Measurements from ENCODE around the gene ALB. TPM values are rescaled to one million over a fixed set of nuclear protein-coding genes. Genes with fewer than 3 reads are reported as not detected.
"Not testable (repeated sequence)": the region's sequence is repeated elsewhere in the genome, so short reads cannot be mapped to it uniquely, and the experiment has no call there.

ALB gene
- not detected in 2 replicates for total RNA-seq

DNA sequence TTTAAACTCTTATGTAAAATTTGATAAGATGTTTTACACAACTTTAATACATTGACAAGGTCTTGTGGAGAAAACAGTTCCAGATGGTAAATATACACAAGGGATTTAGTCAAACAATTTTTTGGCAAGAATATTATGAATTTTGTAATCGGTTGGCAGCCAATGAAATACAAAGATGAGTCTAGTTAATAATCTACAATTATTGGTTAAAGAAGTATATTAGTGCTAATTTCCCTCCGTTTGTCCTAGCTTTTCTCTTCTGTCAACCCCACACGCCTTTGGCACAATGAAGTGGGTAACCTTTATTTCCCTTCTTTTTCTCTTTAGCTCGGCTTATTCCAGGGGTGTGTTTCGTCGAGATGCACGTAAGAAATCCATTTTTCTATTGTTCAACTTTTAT, at the start of gene ALB:
Gene ALB, plus strand, starts transcription at position 246 of the 400 bp plus-strand sequence. Its CDS starts 41 bp downstream, at position 287.
- Mint-ChIP-seq H3K36me3 (ENCODE audit: low read depth) (no peaks in the 10 kb centered on the region), H3K27ac (no peak within 1 kb of the TSS), H3K9me3 (no peaks in the 10 kb centered on the region), H3K27me3 (ENCODE audit: insufficient read depth) (no peaks in the 10 kb centered on the region), H3K4me3 (no peak within 1 kb of the TSS), H3K4me1 (ENCODE audit: low read depth) (no peaks in the 10 kb centered on the region)
- intact Hi-C loops (cut with micrococcal nuclease): no loop called here
- no peak for DNase-seq (ENCODE audit: low spot score)

DNA sequence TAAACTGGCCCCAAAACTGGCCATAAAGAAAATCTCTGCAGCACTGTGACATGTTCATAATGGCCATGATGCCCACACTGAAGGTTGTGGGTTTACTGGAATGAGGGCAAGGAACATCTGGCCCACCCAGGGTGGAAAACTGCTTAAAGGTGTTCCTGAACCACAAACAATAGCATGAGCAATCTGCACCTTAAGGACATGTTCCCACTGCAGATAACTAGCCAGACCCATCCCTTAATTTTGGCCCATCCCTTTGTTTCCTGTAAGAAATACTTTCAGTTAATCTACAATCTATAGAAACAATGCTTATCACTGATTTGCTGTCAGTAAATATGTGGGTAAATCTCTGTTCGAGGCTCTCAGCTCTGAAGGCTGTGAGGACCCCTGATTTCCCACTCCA, 46.9 kb upstream of the ALB start:
- H3K27me3 Mint-ChIP-seq (ENCODE audit: insufficient read depth); H3K4me1 Mint-ChIP-seq (ENCODE audit: low read depth); H3K27ac Mint-ChIP-seq; H3K4me3 Mint-ChIP-seq; DNase-seq (ENCODE audit: low spot score); intact Hi-C loops (cut with micrococcal nuclease); H3K36me3 Mint-ChIP-seq (ENCODE audit: low read depth): not testable (repeated sequence)
- H3K9me3 Mint-ChIP-seq: peaks cover 12% of the 10 kb centered on the region

DNA sequence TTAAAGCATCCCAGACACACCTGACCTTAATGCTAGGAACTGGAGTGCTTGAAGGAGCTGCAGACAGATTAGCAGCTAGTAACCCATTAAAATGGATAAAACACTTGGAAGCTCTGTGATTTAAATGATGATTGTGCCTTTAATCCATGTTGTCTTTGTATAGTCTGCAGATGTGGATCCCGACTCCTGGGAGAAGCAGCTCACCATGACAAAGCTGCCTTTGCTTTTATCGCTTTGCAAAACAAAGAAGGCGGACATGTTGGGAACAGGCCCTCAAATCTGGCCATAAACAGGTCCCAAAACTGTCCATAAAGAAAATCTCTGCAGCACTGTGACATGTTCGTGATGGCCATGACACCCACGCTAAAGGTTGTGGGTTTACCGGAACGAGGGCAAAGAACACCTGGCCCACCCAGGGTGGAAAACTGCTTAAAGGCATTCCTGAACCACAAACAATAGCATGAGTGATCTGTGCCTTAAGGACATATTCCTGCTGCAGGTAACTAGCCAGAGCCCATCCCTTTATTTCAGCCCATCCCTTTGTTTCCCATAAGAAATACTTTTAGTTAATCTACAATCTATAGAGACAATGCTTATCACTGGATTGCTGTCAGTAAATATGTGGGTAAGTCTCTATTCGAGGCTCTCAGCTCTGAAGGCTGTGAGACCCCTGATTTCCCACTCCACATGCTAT, 34.4 kb upstream of the ALB start:
- intact Hi-C loops (cut with micrococcal nuclease); H3K4me1 Mint-ChIP-seq (ENCODE audit: low read depth); H3K36me3 Mint-ChIP-seq (ENCODE audit: low read depth); H3K9me3 Mint-ChIP-seq; H3K4me3 Mint-ChIP-seq; DNase-seq (ENCODE audit: low spot score); H3K27ac Mint-ChIP-seq; H3K27me3 Mint-ChIP-seq (ENCODE audit: insufficient read depth): not testable (repeated sequence)

DNA sequence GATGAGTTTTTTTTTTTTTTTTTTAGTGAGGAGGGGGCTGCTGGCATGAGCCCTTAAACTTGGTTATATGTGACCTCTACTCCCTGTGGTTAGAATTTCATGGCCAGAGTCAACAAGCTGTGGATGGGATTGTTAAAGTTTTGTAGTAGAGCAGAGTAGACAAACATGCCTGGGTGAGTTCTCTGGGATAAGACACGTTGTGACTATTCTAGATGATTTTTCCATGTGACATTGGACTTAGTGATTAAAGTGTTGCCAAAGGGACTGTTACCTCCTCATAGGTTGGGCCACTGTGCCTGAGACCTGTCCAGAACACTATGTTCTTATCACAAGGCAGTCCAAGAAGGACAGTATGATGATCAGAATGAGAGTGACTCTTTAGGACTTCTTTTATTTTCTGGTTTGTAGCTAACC, 28.8 kb upstream of the ALB start:
- no peak for DNase-seq (ENCODE audit: low spot score)
- Mint-ChIP-seq H3K27ac (no peak overlapping the region), H3K27me3 (ENCODE audit: insufficient read depth) (peaks cover 7% of the 10 kb centered on the region), H3K4me1 (ENCODE audit: low read depth) (no peaks in the 10 kb centered on the region), H3K4me3 (no peak overlapping the region), H3K36me3 (ENCODE audit: low read depth) (no peaks in the 10 kb centered on the region), H3K9me3 (no peaks in the 10 kb centered on the region)
- intact Hi-C loops (cut with micrococcal nuclease): no loop called here

DNA sequence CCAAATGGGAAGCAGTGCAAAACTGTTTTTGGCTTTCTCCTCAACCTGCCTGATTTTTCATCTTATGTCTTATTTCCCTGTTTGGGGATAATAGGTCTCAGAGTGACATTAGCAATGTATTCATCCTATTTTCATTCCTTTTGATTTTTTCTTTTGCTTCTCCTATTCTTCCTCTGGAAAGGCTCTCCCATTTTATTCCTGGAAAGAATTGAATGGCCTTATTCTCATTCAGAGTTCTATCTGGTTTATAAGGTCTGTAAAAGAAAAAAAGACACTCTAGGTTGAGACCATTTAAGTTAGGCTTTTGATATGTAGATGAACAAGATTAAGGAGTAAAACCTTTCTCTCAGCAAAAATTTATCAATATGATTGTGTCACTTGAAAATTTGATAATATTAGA, 27.8 kb upstream of the ALB start:
- Mint-ChIP-seq H3K27ac (no peak overlapping the region), H3K4me3 (no peak overlapping the region)

DNA sequence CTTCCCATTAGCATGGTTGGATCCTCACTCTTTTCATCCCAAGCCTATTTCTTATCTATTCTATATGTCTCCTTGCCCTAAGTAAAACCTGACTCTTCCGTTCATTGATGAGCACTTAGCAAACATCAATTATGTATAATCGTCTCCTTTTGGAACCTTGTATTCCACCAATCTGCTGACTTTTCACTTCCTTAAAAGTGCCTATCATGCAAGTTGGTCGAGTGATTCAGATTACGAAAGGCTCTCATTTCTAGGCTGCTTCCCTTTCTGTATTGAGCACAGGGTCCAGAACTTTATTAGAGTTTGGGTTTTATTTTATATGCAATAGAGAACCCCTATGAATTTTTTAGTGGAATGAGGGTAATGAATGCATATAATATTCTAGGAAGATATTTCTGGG, 27.1 kb upstream of the ALB start:
- Mint-ChIP-seq H3K9me3 (no peaks in the 10 kb centered on the region), H3K27me3 (ENCODE audit: insufficient read depth) (peaks cover 5% of the 10 kb centered on the region), H3K36me3 (ENCODE audit: low read depth) (no peaks in the 10 kb centered on the region), H3K4me3 (no peak overlapping the region), H3K4me1 (ENCODE audit: low read depth) (no peaks in the 10 kb centered on the region), H3K27ac (no peak overlapping the region)
- intact Hi-C loops (cut with micrococcal nuclease): no loop called here
- DNase-seq (ENCODE audit: low spot score): no peak

More for the DNA sequence above, 27.8 kb upstream of the ALB start:
- H3K4me1 Mint-ChIP-seq (ENCODE audit: low read depth): no peaks in the 10 kb centered on the region
- H3K27me3 Mint-ChIP-seq (ENCODE audit: insufficient read depth): peaks cover 5% of the 10 kb centered on the region
- intact Hi-C loops (cut with micrococcal nuclease): no loop called here
- DNase-seq (ENCODE audit: low spot score): no peak
- H3K9me3 Mint-ChIP-seq: no peaks in the 10 kb centered on the region
- no peaks in the 10 kb centered on the region for H3K36me3 Mint-ChIP-seq (ENCODE audit: low read depth)

DNA sequence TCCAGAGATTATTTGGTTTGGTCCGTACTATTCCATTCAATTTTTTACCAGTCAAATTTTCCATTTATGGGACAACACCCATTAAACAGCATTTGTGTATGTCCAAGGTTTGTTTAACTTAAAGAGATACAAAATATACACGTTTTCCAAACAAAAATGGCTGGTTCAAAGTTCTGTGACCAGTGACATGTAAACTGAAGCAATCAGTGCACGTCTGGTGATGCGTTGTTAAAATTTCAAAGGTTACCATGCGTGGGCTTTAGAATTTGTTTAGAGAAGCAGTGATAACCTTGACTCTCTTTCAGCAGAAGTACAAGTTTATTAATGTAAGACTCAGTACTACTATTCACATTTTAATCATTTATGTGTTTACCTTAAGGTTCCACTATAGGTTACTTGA, 25.2 kb upstream of the ALB start:
- Mint-ChIP-seq H3K4me1 (ENCODE audit: low read depth) (no peaks in the 10 kb centered on the region), H3K9me3 (no peaks in the 10 kb centered on the region)
- intact Hi-C loops (cut with micrococcal nuclease): no loop called here

DNA sequence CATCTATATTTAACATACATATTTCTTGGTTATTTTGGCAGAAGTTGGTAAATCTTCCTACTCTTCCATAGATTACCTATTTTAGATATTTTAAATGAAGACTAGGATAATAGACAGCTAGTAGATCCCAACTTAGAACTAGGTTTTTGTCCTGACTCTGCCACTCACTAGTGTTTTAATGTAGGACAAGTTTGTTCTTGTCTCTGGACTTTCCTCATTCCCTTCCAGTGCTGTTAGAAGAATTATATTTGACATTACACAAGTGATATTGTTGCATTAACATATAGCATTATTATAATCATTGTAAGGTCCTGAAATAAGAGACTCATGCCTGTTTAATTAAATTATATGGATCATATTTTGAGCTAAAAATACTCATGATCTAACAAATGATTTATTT, 24.1 kb upstream of the ALB start:
- Mint-ChIP-seq H3K27me3 (ENCODE audit: insufficient read depth) (no peaks in the 10 kb centered on the region), H3K4me1 (ENCODE audit: low read depth) (no peaks in the 10 kb centered on the region), H3K36me3 (ENCODE audit: low read depth) (no peaks in the 10 kb centered on the region), H3K27ac (no peak overlapping the region), H3K4me3 (no peak overlapping the region), H3K9me3 (no peaks in the 10 kb centered on the region)
- intact Hi-C loops (cut with micrococcal nuclease): no loop called here
- DNase-seq (ENCODE audit: low spot score): no peak

More for the DNA sequence above, 25.2 kb upstream of the ALB start:
- Mint-ChIP-seq H3K27me3 (ENCODE audit: insufficient read depth) (peaks cover 5% of the 10 kb centered on the region), H3K4me3 (no peak overlapping the region), H3K36me3 (ENCODE audit: low read depth) (no peaks in the 10 kb centered on the region), H3K27ac (no peak overlapping the region)
- no peak for DNase-seq (ENCODE audit: low spot score)

DNA sequence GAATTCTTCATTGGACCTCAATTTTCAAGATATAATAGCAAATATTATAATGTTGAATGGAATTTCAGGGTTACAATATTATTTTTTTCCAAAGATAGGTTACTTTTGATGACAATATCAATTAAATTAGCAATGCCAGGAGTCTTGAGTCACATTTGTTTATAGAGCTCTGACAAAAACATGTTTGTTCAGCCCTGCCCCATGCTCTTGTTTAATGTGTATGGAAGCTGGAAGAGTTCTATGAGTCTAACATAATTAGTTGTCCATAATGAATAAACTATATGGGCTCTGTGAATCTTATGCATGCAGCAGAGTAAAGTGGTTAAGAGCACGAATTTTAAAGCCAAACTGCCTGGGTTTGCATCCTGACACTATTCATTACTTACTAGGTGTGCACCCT, 22.9 kb upstream of the ALB start:
- DNase-seq (ENCODE audit: low spot score): no peak
- Mint-ChIP-seq H3K36me3 (ENCODE audit: low read depth) (no peaks in the 10 kb centered on the region), H3K27me3 (ENCODE audit: insufficient read depth) (no peaks in the 10 kb centered on the region), H3K27ac (no peak overlapping the region), H3K4me3 (no peak overlapping the region), H3K4me1 (ENCODE audit: low read depth) (no peaks in the 10 kb centered on the region), H3K9me3 (no peaks in the 10 kb centered on the region)
- intact Hi-C loops (cut with micrococcal nuclease): no loop called here

DNA sequence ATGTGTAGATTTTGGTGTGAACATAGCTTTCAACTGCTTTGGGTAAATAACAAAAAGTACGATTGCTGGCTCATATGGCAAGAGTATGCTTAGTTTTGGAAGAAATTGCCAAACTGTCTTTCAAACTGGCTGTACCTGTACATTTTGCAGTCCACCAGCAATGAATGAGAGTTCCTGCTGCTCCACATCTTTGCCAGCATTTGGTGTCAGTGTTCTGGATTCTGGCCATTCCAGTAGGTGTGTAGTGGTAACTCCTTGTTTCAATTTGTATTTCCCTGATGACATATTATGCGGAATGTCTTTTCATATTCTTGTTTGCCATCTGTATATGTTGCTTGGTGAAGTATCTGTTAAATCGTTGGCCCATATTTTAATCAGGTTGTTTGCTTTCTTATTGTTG, 20.6 kb upstream of the ALB start:
- intact Hi-C loops (cut with micrococcal nuclease): no loop called here
- Mint-ChIP-seq H3K27me3 (ENCODE audit: insufficient read depth) (no peaks in the 10 kb centered on the region), H3K4me1 (ENCODE audit: low read depth) (no peaks in the 10 kb centered on the region), H3K27ac (no peak overlapping the region), H3K4me3 (no peak overlapping the region), H3K36me3 (ENCODE audit: low read depth) (no peaks in the 10 kb centered on the region), H3K9me3 (no peaks in the 10 kb centered on the region)
- DNase-seq (ENCODE audit: low spot score): no peak

DNA sequence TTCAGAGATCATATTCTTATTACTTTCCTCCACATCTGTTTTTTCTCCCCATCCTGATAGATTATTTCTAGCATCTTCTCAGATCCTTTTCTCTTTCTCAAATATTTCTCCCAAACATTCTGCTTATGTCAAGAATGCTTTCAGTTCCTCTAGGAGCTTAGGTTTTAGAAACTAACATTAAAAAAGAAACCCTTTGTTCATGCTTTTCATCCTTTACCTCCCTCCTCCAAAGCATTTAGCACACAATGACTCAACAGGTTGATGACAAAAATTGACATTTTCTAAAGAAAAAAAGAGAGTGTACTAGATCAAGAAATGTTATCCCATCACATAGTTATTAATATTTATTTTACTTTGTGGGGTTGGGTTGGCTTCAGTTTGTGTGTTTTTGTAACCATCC, 16.5 kb upstream of the ALB start:
- intact Hi-C loops (cut with micrococcal nuclease): no loop called here
- Mint-ChIP-seq H3K36me3 (ENCODE audit: low read depth) (no peaks in the 10 kb centered on the region), H3K4me1 (ENCODE audit: low read depth) (no peaks in the 10 kb centered on the region), H3K27me3 (ENCODE audit: insufficient read depth) (no peaks in the 10 kb centered on the region), H3K4me3 (no peak overlapping the region), H3K27ac (no peak overlapping the region), H3K9me3 (no peaks in the 10 kb centered on the region)
- DNase-seq (ENCODE audit: low spot score): no peak

DNA sequence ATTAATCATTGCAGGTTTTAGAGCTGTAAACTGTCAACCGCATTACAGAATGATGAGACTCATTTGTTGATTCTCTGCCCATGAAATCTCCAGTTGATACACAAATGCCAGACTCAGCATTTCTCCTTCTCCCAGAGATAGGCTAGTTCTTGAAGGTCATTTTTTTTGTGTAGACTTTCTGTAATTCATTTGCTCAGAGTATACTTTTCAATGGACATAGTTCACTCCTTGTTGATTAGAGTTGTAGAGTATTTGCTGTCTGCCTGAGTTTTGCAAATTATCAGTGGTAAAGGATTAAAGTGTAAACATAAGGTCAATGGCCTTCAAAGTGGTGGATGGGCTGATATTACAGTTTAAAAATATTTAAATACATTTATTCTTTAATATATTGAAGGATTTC, 15.2 kb upstream of the ALB start:
- no peaks in the 10 kb centered on the region for H3K4me1 Mint-ChIP-seq (ENCODE audit: low read depth)

DNA sequence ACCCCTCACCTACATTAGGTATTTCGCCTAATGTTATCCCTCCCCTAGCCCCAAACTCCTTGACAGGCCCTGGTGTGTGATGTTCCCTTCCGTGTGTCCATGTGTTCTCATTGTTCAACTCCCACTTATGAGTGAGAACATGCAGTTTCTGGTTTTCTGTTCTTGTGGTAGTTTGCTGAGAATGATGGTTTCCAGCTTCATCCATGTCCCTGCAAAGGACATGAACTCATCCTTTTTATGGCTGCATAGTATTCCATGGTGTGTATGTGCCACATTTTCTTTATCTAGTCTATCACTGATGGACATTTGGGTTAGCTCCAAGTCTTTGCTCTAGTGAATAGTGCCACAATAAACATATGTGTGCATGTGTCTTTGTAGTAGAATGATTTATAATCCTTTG, 14.4 kb upstream of the ALB start:
- DNase-seq (ENCODE audit: low spot score); H3K36me3 Mint-ChIP-seq (ENCODE audit: low read depth); H3K4me1 Mint-ChIP-seq (ENCODE audit: low read depth); H3K27me3 Mint-ChIP-seq (ENCODE audit: insufficient read depth); H3K27ac Mint-ChIP-seq; intact Hi-C loops (cut with micrococcal nuclease); H3K9me3 Mint-ChIP-seq; H3K4me3 Mint-ChIP-seq: not testable (repeated sequence)

More for the DNA sequence above, 15.2 kb upstream of the ALB start:
- intact Hi-C loops (cut with micrococcal nuclease): no loop called here
- DNase-seq (ENCODE audit: low spot score): no peak
- Mint-ChIP-seq H3K27me3 (ENCODE audit: insufficient read depth) (no peaks in the 10 kb centered on the region), H3K27ac (no peak overlapping the region), H3K4me3 (no peak overlapping the region), H3K9me3 (no peaks in the 10 kb centered on the region), H3K36me3 (ENCODE audit: low read depth) (no peaks in the 10 kb centered on the region)

DNA sequence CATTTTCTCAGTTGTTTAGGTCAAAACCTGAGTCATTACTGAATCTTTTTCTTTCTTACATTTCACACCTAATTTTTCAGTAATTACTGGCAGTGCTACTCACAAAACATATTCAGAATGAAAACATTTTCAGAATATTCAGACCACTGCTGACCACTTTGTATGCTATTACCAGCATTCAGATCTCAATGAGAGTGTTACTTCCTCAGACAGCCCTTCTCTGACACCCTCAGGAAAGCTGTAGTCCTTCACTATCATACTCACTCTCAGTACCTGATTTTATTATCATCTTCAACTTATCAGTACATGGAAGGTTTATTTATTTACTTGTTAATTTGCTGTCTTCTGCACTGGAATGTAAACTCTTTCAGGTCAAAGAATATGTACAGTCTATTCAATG, 12.3 kb upstream of the ALB start:
- no peaks in the 10 kb centered on the region for H3K27me3 Mint-ChIP-seq (ENCODE audit: insufficient read depth)

More for the DNA sequence above, 12.3 kb upstream of the ALB start:
- intact Hi-C loops (cut with micrococcal nuclease): no loop called here
- Mint-ChIP-seq H3K9me3 (no peaks in the 10 kb centered on the region), H3K36me3 (ENCODE audit: low read depth) (no peaks in the 10 kb centered on the region), H3K4me1 (ENCODE audit: low read depth) (no peaks in the 10 kb centered on the region), H3K27ac (no peak overlapping the region), H3K4me3 (no peak overlapping the region)
- no peak for DNase-seq (ENCODE audit: low spot score)

All from activated T-helper 1 cell treated with anti-CD3 and anti-CD28 coated beads, Interleukin-12 subunit alpha, Interleukin-12 subunit beta, Interleukin-2, Interleukin-4 antibody, amounts not matched to agents 30 ng/mL and 10 ng/mL and 1 ng/mL, durations not matched to agents 14 hours and 24 hours and 36 hours (primary cell).